Testis (tissue), 3 donors: ENCODE results near the gene NUAK1. TPM values are rescaled to one million over a fixed set of nuclear protein-coding genes. Genes with fewer than 3 reads are reported as not detected.
"Not testable (repeated sequence)": the region's sequence is repeated elsewhere in the genome, so short reads cannot be mapped to it uniquely, and the experiment has no call there.

Source experiments
- DNase-seq: peaks from one replicate; pipeline ENCODE4 v3.0.0-alpha.2; 2019
- H3K27ac ChIP-seq, 2 donors: fragments of 200-600 bp; sonication (generic); one replicate each; pipeline ENCODE4 v1.5.1; 2019
- H3K27me3 ChIP-seq: fragments of 200-600 bp; sonication (generic); one replicate; pipeline ENCODE4 v1.5.1; 2019
- H3K36me3 ChIP-seq: fragments of 200-600 bp; sonication (generic); one replicate; pipeline ENCODE4 v1.5.1; 2017; ENCODE audit warnings: low read depth; ENCODE audit errors: missing control alignments
- H3K4me1 ChIP-seq: fragments of 200-600 bp; sonication (generic); one replicate; pipeline ENCODE4 v1.5.1; 2019
- H3K4me3 ChIP-seq, 2 donors: fragments of 200-600 bp; sonication (generic); one replicate each; pipeline ENCODE4 v1.5.1; 2017 to 2019
- H3K9me3 ChIP-seq: fragments of 200-600 bp; sonication (generic); one replicate; pipeline ENCODE4 v1.5.1; 2017
- POLR2A ChIP-seq: fragments of 450-650 bp; IDR thresholded peaks from one replicate; pipeline ENCODE4 v1.6.1; 2017; ENCODE audit warnings: antibody characterized with exemption, mild to moderate bottlenecking, moderate library complexity
- WGBS, 2 donors: methylation state at CpG; one replicate each; pipeline ENCODE4 v1.1.5; 2018; 5-methylcytosine and 5-hydroxymethylcytosine counted together
- intact Hi-C: fragments of 100-400 bp; cut with DNase I; formaldehyde crosslinking; loops from one replicate; pipeline ENCODE4 v1.15.1; 2023; ENCODE audit warnings: low total_unique reads
- polyA plus RNA-seq: library from polyadenylated mRNA; stranded (reverse); fragments of 350-450 nt; fragmentation: Illumina TruSeq; extraction: RNeasy Lipid Tissue Mini Kit (QIAGEN cat#74804); gene quantifications from one replicate; pipeline ENCODE4 v1.2.3, GENCODE V29; 2014; ENCODE audit warnings: low read depth, low replicate concordance; ENCODE audit not compliant: insufficient read depth
- total RNA-seq, 2 donors: library from RNA; depleted of rRNA; stranded (reverse); fragments of >200 nt; gene quantifications; one replicate each; pipeline ENCODE4 v1.2.3, GENCODE V29; 2016
- TF ChIP-seq, protein P1 (sequence below), 3 experiments: fragments of 450-650 bp in 2 of 3; fragments of 200-600 bp in 1 of 3; sonication (generic) in 1 of 3; IDR thresholded peaks; one replicate each; pipeline ENCODE4 v1.5.1; 2016 to 2019; ENCODE audit warnings: antibody characterized with exemption in 3 of 3, mild to moderate bottlenecking in 2 of 3, moderate library complexity in 1 of 3

NUAK1 gene
- total and polyA plus RNA-seq, 3 donors from 2014 or later, result 6.6 to 9.1 (median 8.2) TPM

- TF ChIP-seq POLR2A, result no peak
- TF ChIP-seq, protein P1, sequence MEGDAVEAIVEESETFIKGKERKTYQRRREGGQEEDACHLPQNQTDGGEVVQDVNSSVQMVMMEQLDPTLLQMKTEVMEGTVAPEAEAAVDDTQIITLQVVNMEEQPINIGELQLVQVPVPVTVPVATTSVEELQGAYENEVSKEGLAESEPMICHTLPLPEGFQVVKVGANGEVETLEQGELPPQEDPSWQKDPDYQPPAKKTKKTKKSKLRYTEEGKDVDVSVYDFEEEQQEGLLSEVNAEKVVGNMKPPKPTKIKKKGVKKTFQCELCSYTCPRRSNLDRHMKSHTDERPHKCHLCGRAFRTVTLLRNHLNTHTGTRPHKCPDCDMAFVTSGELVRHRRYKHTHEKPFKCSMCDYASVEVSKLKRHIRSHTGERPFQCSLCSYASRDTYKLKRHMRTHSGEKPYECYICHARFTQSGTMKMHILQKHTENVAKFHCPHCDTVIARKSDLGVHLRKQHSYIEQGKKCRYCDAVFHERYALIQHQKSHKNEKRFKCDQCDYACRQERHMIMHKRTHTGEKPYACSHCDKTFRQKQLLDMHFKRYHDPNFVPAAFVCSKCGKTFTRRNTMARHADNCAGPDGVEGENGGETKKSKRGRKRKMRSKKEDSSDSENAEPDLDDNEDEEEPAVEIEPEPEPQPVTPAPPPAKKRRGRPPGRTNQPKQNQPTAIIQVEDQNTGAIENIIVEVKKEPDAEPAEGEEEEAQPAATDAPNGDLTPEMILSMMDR (IDR thresholded peaks at IDR 0.05), result no peak
- intact Hi-C loops, result no loop called here
- no peaks in the 10 kb centered on the region for H3K9me3 ChIP-seq
- H3K27ac ChIP-seq, result no peak overlapping the region
- H3K4me3 ChIP-seq, result no peak overlapping the region
- 67 to 90% methylated on average over 3 of the region's 3 CpGs for WGBS, 2 donors
- no peak for DNase-seq
- H3K27me3 ChIP-seq, result no peaks in the 10 kb centered on the region
- H3K4me1 ChIP-seq, result no peaks in the 10 kb centered on the region
- H3K36me3 ChIP-seq, result no peaks in the 10 kb centered on the region
These were observed 118.0 kb downstream of the NUAK1 start for GRCh38 chr12:106020736-106021135.

- no peak overlapping the region for H3K27ac ChIP-seq
- no peak for TF ChIP-seq POLR2A
- TF ChIP-seq, protein P1 (IDR thresholded peaks at IDR 0.05), result no peak
- WGBS, 2 donors, result 92 to 100% methylated on average over 2 of the region's 2 CpGs
- no peak for DNase-seq
- intact Hi-C loops, result no loop called here
- H3K36me3 ChIP-seq, result no peaks in the 10 kb centered on the region
- no peak overlapping the region for H3K4me3 ChIP-seq
- no peaks in the 10 kb centered on the region for H3K9me3 ChIP-seq
- no peaks in the 10 kb centered on the region for H3K27me3 ChIP-seq
- no peaks in the 10 kb centered on the region for H3K4me1 ChIP-seq
These were observed 119.6 kb downstream of the NUAK1 start for GRCh38 chr12:106019144-106019543.

DNA sequence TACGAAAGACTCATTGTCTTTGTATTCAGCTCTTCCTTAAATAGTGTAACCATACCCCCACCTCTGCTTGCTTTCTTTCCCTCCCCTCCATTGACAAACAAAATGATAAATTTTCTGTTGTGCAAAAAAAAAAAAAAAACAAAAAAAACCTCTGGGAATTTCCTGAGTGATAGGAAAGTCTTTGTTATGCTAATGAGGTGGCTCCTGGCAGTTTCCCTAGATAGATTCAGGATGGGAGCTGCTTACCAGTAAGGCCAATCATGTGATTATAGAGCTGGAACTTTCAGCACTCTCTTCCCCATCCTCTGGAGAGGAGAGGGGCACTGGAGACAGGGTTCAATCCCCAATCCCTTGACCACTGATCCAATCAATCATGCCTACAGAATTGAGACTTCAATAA, 120.5 kb downstream of the NUAK1 start:
- Histone ChIP-seq H3K4me3 (no peak overlapping the region), H3K27me3 (no peaks in the 10 kb centered on the region), H3K9me3 (no peaks in the 10 kb centered on the region), H3K4me1 (no peaks in the 10 kb centered on the region), H3K36me3 (no peaks in the 10 kb centered on the region), H3K27ac (no peak overlapping the region)
- TF ChIP-seq, protein P1 (IDR thresholded peaks at IDR 0.05), result no peak
- 95 to 96% methylated on average over 1 of the region's 1 CpG for WGBS, 2 donors
- intact Hi-C loops, result no loop called here
- no peak for DNase-seq

GRCh38 chr12:106016601-106017278, 122.0 kb downstream of the NUAK1 start:
- H3K4me1 ChIP-seq, H3K4me3 ChIP-seq, intact Hi-C loops, H3K9me3 ChIP-seq, H3K36me3 ChIP-seq, H3K27me3 ChIP-seq, DNase-seq, H3K27ac ChIP-seq: not testable (repeated sequence)
- 89 to 93% methylated on average over 7 of the region's 7 CpGs for WGBS, 2 donors

GRCh38 chr12:106015646-106016045, 123.1 kb downstream of the NUAK1 start:
- Histone ChIP-seq H3K9me3 (no peaks in the 10 kb centered on the region), H3K36me3 (no peaks in the 10 kb centered on the region), H3K27me3 (no peaks in the 10 kb centered on the region), H3K4me1 (no peaks in the 10 kb centered on the region), H3K4me3 (no peak overlapping the region), H3K27ac (no peak overlapping the region)
- WGBS, 2 donors, result 91 to 95% methylated on average over 12 of the region's 12 CpGs
- TF ChIP-seq POLR2A, result no peak
- TF ChIP-seq, protein P1 (IDR thresholded peaks at IDR 0.05), result no peak
- no peak for DNase-seq
- intact Hi-C loops, result no loop called here
